HFFc6 (cell line): ENCODE results near the gene SMIM1. TPM values are rescaled to one million over a fixed set of nuclear protein-coding genes. Genes with fewer than 3 reads are reported as not detected.

Experiments
- DNase-seq: peaks from one replicate; pipeline ENCODE4 v3.0.0-alpha.2; 2018
- H3K27ac Mint-ChIP-seq: 2 replicates; pipeline ENCODE4 v1.8.0; 2020; ENCODE audit warnings: mild to moderate bottlenecking, mixed read lengths
- H3K27me3 Mint-ChIP-seq: 2 replicates; pipeline ENCODE4 v1.8.0; 2021; ENCODE audit warnings: mild to moderate bottlenecking, moderate library complexity, mixed read lengths; ENCODE audit not compliant: insufficient read depth
- H3K36me3 Mint-ChIP-seq: 2 replicates; pipeline ENCODE4 v1.8.0; 2021; ENCODE audit warnings: low read depth, mixed read lengths
- H3K4me1 Mint-ChIP-seq: 2 replicates; pipeline ENCODE4 v1.8.0; 2020; ENCODE audit warnings: low read depth, mixed read lengths
- H3K4me3 Mint-ChIP-seq: 2 replicates; pipeline ENCODE4 v1.8.0; 2020; ENCODE audit warnings: mild to moderate bottlenecking, moderate library complexity, mixed read lengths
- H3K9me3 Mint-ChIP-seq: 2 replicates; pipeline ENCODE4 v1.8.0; 2020; ENCODE audit warnings: mild to moderate bottlenecking, mixed read lengths
- CTCF ChIP-seq: fragments of 200-600 bp; sonication (generic); IDR thresholded peaks from 2 replicates; pipeline ENCODE4 v1.5.0; 2021; ENCODE audit warnings: antibody characterized with exemption, mild to moderate bottlenecking
- total RNA-seq, 6 experiments: library from RNA; stranded (reverse); fragmentation: NEBNext Ultra II Directional; extraction: Animal tissue kit (Norgen Biotek cat#: 25700); gene quantifications; 2 replicates in 1 of 6; 3 replicates in 5 of 6; pipeline ENCODE4 v1.2.3, GENCODE V29; 2021

Gene SMIM1
- total RNA-seq, 6 experiments from 2014 or later: 0.38 to 3.4 (median 1.6) TPM

- no peak for DNase-seq
- Mint-ChIP-seq H3K4me3 (no peak overlapping the region), H3K27ac (no peak overlapping the region)
These were observed 40.0 kb upstream of the SMIM1 start for GRCh38 chr1:3732434-3733093.

GRCh38 chr1:3733094-3733882 is 39.3 kb upstream of the SMIM1 start:
- TF ChIP-seq CTCF: no peak
- Mint-ChIP-seq H3K36me3 (no peaks in the 10 kb centered on the region), H3K9me3 (no peaks in the 10 kb centered on the region), H3K4me1 (no peaks in the 10 kb centered on the region), H3K27ac (no peak overlapping the region), H3K4me3 (no peak overlapping the region), H3K27me3 (peaks cover 14% of the 10 kb centered on the region)
- no peak for DNase-seq

More at GRCh38 chr1:3732434-3733093, 40.0 kb upstream of the SMIM1 start:
- Mint-ChIP-seq H3K9me3 (no peaks in the 10 kb centered on the region), H3K36me3 (no peaks in the 10 kb centered on the region), H3K27me3 (peaks cover 14% of the 10 kb centered on the region), H3K4me1 (no peaks in the 10 kb centered on the region)
- no peak for TF ChIP-seq CTCF

- H3K27me3 Mint-ChIP-seq: peaks cover 13% of the 10 kb centered on the region
- H3K27ac Mint-ChIP-seq: no peak overlapping the region
- no peak overlapping the region for H3K4me3 Mint-ChIP-seq
- H3K9me3 Mint-ChIP-seq: no peaks in the 10 kb centered on the region
- TF ChIP-seq CTCF: no peak
- no peaks in the 10 kb centered on the region for H3K36me3 Mint-ChIP-seq
- H3K4me1 Mint-ChIP-seq: no peaks in the 10 kb centered on the region
- no peak for DNase-seq
These were observed 38.5 kb upstream of the SMIM1 start for GRCh38 chr1:3733883-3734589.

GRCh38 chr1:3734602-3735001 is 37.9 kb upstream of the SMIM1 start:
- Mint-ChIP-seq H3K27ac (no peak overlapping the region), H3K9me3 (no peaks in the 10 kb centered on the region), H3K4me3 (no peak overlapping the region), H3K27me3 (peaks cover 11% of the 10 kb centered on the region), H3K4me1 (no peaks in the 10 kb centered on the region), H3K36me3 (no peaks in the 10 kb centered on the region)
- no peak for DNase-seq
- no peak for TF ChIP-seq CTCF

- no peaks in the 10 kb centered on the region for H3K4me1 Mint-ChIP-seq
- no peak overlapping the region for H3K4me3 Mint-ChIP-seq
- H3K9me3 Mint-ChIP-seq: no peaks in the 10 kb centered on the region
- no peak for TF ChIP-seq CTCF
- no peak for DNase-seq
- H3K27ac Mint-ChIP-seq: no peak overlapping the region
- H3K27me3 Mint-ChIP-seq: peaks cover 10% of the 10 kb centered on the region
- no peaks in the 10 kb centered on the region for H3K36me3 Mint-ChIP-seq
These were observed 37.4 kb upstream of the SMIM1 start for GRCh38 chr1:3735027-3735681.
